Activated T-cell treated with anti-CD3 and anti-CD28 coated beads, Interleukin-2, amount 50 U/mL, for 4 hours (primary cell): ENCODE measurements around the gene TMEM135. TPM values are rescaled to one million over a fixed set of nuclear protein-coding genes. Genes with fewer than 3 reads are reported as not detected.

Experiments
- ATAC-seq, 2 donors: fragments of 200-7000 bp; cut with Tn5 transposase; one replicate each; pipeline ENCODE4 v1.10.0; 2021
- DNase-seq: peaks from one replicate; pipeline ENCODE4 v3.0.0-alpha.2; 2020
- H3K27me3 Mint-ChIP-seq: one replicate; pipeline ENCODE4 v1.8.0; 2021; ENCODE audit warnings: low read depth, mixed read lengths
- H3K36me3 Mint-ChIP-seq: one replicate; pipeline ENCODE4 v1.8.0; 2022; ENCODE audit warnings: mixed read lengths; ENCODE audit not compliant: insufficient read depth
- H3K4me1 Mint-ChIP-seq: one replicate; pipeline ENCODE4 v1.8.0; 2021; ENCODE audit warnings: low read depth, mixed read lengths
- H3K4me3 Mint-ChIP-seq: one replicate; pipeline ENCODE4 v1.8.0; 2021; ENCODE audit warnings: mild to moderate bottlenecking, moderate library complexity, mixed read lengths
- H3K9me3 Mint-ChIP-seq: one replicate; pipeline ENCODE4 v1.8.0; 2021; ENCODE audit warnings: mixed read lengths
- total RNA-seq, 3 donors: library from RNA; stranded (reverse); gene quantifications; one replicate each; pipeline ENCODE4 v1.2.1, GENCODE V29; 2021

Gene TMEM135
- total RNA-seq, 3 donors from 2014 or later: 9.6 to 17.9 (median 11.7) TPM

- no peak overlapping the region for H3K4me3 Mint-ChIP-seq
- ATAC-seq (no peak), DNase-seq (no peak)
- H3K36me3 Mint-ChIP-seq: peaks cover 11% of the 10 kb centered on the region
- peaks cover 3% of the 10 kb centered on the region for H3K4me1 Mint-ChIP-seq
- no peaks in the 10 kb centered on the region for H3K9me3 Mint-ChIP-seq
- no peaks in the 10 kb centered on the region for H3K27me3 Mint-ChIP-seq
Measured at GRCh38 chr11:87301785-87302540, 264.2 kb downstream of the TMEM135 start.

DNA sequence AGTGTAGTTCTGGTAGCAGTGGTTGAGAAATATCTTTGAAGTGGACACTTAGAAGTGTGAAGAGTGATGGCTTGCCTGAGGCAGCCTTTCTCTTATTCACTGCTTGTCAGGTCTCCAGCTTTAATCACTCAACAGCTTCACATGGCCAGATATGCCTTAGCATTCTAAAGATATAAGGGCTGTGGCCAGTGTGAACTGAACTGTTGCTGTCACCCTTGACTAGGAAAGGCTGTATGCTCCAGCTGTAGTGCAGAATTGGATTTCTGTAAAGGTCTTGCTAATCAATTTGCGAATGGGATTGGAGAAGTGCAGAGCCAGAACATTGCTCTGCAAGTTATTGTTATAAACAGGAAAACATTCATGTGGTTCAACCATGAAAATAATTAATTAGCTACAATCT is 266.7 kb downstream of the TMEM135 start:
- H3K4me1 Mint-ChIP-seq: no peaks in the 10 kb centered on the region
- no peaks in the 10 kb centered on the region for H3K27me3 Mint-ChIP-seq
- no peaks in the 10 kb centered on the region for H3K9me3 Mint-ChIP-seq
- DNase-seq (no peak), ATAC-seq (no peak)
- no peak overlapping the region for H3K4me3 Mint-ChIP-seq
- H3K36me3 Mint-ChIP-seq: peaks cover 12% of the 10 kb centered on the region

- Mint-ChIP-seq H3K4me1 (no peaks in the 10 kb centered on the region), H3K4me3 (no peak overlapping the region), H3K27me3 (no peaks in the 10 kb centered on the region), H3K9me3 (no peaks in the 10 kb centered on the region), H3K36me3 (peaks cover 15% of the 10 kb centered on the region)
- DNase-seq (no peak), ATAC-seq (no peak)
Measured at GRCh38 chr11:87306262-87306851, 268.6 kb downstream of the TMEM135 start.

- ATAC-seq: no peak
- Mint-ChIP-seq H3K27me3 (no peaks in the 10 kb centered on the region), H3K4me1 (no peaks in the 10 kb centered on the region)
Measured at GRCh38 chr11:87307101-87307500, 269.4 kb downstream of the TMEM135 start.

DNA sequence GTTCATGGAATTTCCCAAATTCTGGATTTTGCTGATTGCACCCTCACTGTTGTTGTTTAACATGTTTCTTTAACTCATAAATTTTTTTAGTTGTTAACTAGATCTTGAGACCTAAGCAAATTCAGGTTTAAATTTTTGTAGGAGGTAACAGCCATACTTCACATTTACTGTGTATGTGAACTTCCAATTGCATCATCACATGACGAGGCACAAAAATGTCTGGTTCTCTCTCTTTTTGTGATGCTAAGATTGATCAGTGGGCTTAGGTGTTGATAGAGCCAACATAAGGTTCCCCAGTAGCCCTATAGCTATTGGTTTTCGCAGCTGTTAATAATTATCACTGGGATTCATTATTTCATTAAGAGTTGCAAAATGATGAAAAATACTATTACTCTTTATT is 277.5 kb downstream of the TMEM135 start:
- no peak overlapping the region for H3K4me3 Mint-ChIP-seq
- no peaks in the 10 kb centered on the region for H3K27me3 Mint-ChIP-seq
- no peaks in the 10 kb centered on the region for H3K4me1 Mint-ChIP-seq
- ATAC-seq (no peak), DNase-seq (no peak)
- no peaks in the 10 kb centered on the region for H3K9me3 Mint-ChIP-seq
- peaks cover 10% of the 10 kb centered on the region for H3K36me3 Mint-ChIP-seq

More at GRCh38 chr11:87307101-87307500, 269.4 kb downstream of the TMEM135 start:
- DNase-seq: no peak
- Mint-ChIP-seq H3K9me3 (no peaks in the 10 kb centered on the region), H3K36me3 (peaks cover 15% of the 10 kb centered on the region), H3K4me3 (no peak overlapping the region)

DNA sequence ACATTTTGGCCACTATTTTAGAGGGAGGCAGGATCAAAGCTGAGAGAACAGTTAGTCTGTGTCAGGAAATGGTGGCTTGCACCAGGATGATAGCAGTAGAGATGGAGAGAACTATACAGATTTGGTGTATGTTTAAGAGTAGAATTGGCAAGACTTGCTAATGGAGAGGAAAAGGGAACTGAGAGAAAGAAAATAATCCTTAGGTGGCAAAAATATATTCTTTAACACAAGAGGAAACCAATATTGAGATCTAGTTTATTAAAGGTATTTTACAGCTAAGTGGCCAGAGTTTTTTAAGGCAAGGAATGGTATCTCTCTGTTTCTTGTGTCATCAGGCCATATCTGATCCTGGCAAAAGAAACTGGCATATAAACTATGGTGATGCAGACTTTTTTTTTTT is 278.8 kb downstream of the TMEM135 start:
- peaks cover 10% of the 10 kb centered on the region for H3K36me3 Mint-ChIP-seq
- no peak overlapping the region for H3K4me3 Mint-ChIP-seq
- no peaks in the 10 kb centered on the region for H3K9me3 Mint-ChIP-seq
- ATAC-seq (no peak), DNase-seq (no peak)
- no peaks in the 10 kb centered on the region for H3K27me3 Mint-ChIP-seq
- H3K4me1 Mint-ChIP-seq: no peaks in the 10 kb centered on the region

DNA sequence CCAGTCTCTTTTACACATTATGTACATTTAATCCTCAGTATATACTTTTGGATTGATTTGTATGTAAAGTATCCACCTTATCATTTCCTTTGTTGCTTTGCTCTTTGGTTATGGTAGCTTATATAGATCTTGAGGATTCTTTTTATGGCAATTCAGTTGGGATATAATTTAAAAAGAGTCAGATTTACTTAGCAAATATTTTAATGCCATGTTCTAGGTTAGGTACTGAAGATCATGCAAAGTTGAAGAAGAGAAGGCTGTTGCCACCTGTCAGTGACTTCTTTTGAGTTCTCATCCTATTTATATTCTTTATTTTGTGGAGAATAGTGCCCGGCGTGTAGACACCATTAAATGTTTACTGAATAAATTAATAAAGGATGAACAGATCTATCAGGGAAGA is 279.7 kb downstream of the TMEM135 start:
- Mint-ChIP-seq H3K27me3 (no peaks in the 10 kb centered on the region), H3K9me3 (no peaks in the 10 kb centered on the region), H3K4me3 (no peak overlapping the region), H3K36me3 (peaks cover 14% of the 10 kb centered on the region), H3K4me1 (no peaks in the 10 kb centered on the region)
- ATAC-seq (no peak), DNase-seq (no peak)

- Mint-ChIP-seq H3K9me3 (no peaks in the 10 kb centered on the region), H3K36me3 (peaks cover 25% of the 10 kb centered on the region), H3K4me3 (no peak overlapping the region), H3K4me1 (no peaks in the 10 kb centered on the region), H3K27me3 (no peaks in the 10 kb centered on the region)
- DNase-seq (no peak), ATAC-seq (no peak)
Measured at GRCh38 chr11:87320123-87320522, 282.4 kb downstream of the TMEM135 start.

DNA sequence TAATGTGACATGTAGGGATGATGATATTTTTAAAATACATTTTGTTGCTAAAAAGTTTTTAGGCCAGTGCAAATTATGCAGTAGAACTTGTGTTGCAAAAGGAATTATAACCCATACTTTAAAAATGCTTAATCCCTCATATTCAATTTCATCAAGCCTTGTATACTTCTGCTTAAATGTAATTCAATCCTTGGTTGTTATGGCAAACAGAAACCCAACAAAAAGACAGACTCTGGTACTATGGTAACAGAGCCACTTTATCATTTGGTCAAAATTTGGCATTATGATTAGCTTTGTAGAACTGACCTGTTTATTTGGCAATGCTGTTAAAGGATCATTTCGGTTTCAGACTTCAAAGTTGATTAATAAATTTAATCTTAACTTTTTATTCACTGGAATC is 284.8 kb downstream of the TMEM135 start:
- no peak for ATAC-seq
- H3K4me3 Mint-ChIP-seq: no peak overlapping the region
- no peaks in the 10 kb centered on the region for H3K9me3 Mint-ChIP-seq
- H3K27me3 Mint-ChIP-seq: no peaks in the 10 kb centered on the region
- H3K36me3 Mint-ChIP-seq: peaks cover 41% of the 10 kb centered on the region
- no peaks in the 10 kb centered on the region for H3K4me1 Mint-ChIP-seq
- DNase-seq: no peak

DNA sequence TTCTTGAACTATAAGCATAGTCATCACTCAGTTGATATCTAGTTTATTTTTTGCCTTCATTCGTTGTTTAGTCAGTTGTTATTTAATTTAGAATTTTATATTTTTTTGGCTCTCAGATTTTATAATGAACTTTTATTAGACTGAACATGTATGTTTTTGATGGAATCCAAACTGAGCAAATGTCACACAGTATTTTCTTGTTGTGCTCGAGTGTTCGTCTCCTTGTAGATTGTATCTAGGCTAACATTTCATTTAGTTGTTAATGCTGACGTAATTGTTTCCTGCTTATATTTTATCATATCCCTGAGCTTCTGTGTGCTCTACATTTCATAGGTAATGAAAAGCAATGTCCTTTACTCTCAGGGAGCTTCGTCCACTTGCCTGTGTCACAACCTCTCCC is 286.2 kb downstream of the TMEM135 start:
- Mint-ChIP-seq H3K4me3 (no peak overlapping the region), H3K36me3 (peaks cover 41% of the 10 kb centered on the region)

DNA sequence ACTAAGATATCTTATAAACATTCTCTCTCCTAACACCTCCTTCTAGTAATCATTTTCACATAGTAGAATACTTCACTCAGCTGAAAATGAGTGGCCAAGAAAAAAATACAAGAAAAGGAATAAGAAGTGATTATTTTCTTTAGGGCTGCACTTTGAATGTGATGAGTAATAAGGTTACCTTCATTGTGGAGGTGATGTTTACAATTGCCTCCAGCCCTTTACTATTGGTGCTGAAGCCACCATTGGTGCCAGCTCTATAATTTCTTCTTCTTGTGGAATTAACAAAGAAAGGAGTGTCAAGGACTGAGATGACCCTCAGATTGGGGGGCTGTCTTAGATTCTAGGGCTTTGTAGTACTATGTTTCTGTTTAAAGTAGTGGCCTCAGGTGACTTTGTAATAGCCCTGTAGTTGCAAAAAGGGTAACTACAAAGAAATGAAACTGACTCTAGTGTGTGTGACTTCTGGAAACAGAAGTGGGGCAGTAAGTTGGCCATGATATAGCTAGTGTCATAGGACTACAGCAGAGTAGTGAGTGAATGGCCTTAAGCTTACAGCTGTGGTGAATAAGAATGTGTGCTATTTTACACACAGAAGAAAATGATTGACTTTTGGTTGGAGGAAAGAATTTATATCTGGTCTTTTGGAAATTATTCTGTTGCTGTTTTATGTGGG is 287.2 kb downstream of the TMEM135 start:
- H3K36me3 Mint-ChIP-seq: peaks cover 40% of the 10 kb centered on the region
- no peaks in the 10 kb centered on the region for H3K9me3 Mint-ChIP-seq
- no peaks in the 10 kb centered on the region for H3K4me1 Mint-ChIP-seq
- no peak overlapping the region for H3K4me3 Mint-ChIP-seq
- ATAC-seq (no peak), DNase-seq (no peak)
- no peaks in the 10 kb centered on the region for H3K27me3 Mint-ChIP-seq

More for the DNA sequence above, 286.2 kb downstream of the TMEM135 start:
- Mint-ChIP-seq H3K27me3 (no peaks in the 10 kb centered on the region), H3K4me1 (no peaks in the 10 kb centered on the region), H3K9me3 (no peaks in the 10 kb centered on the region)
- DNase-seq (no peak), ATAC-seq (no peak)

DNA sequence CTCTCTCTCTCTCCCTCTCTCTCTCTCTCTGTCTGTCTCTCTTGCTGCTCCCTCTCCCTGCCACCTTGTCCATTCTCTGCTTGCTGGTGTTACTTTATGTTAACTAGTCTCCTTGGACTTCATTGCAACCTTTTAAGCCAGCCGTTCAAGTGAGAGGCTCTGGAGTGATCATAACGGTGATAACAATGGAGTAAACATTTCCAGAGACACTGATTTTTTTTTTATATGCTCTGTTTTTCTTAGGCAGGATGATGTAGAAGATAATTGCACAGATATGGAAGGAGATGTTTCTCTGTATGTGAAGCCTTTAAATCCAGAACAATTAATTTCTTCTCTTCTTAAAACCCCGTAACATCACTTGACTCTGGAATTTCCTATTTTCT is 287.7 kb downstream of the TMEM135 start:
- Mint-ChIP-seq H3K4me1 (no peaks in the 10 kb centered on the region), H3K9me3 (no peaks in the 10 kb centered on the region), H3K36me3 (peaks cover 40% of the 10 kb centered on the region), H3K27me3 (no peaks in the 10 kb centered on the region), H3K4me3 (no peak overlapping the region)
- no peak for DNase-seq
- ATAC-seq: no peak

GRCh38 chr11:87326594-87326993 is 288.9 kb downstream of the TMEM135 start:
- Mint-ChIP-seq H3K9me3 (no peaks in the 10 kb centered on the region), H3K36me3 (peaks cover 40% of the 10 kb centered on the region), H3K4me1 (no peaks in the 10 kb centered on the region), H3K4me3 (no peak overlapping the region), H3K27me3 (no peaks in the 10 kb centered on the region)
- no peak for ATAC-seq
- no peak for DNase-seq

- no peak for DNase-seq
- no peak for ATAC-seq
- Mint-ChIP-seq H3K9me3 (no peaks in the 10 kb centered on the region), H3K4me3 (no peak overlapping the region), H3K27me3 (no peaks in the 10 kb centered on the region), H3K36me3 (peaks cover 31% of the 10 kb centered on the region), H3K4me1 (no peaks in the 10 kb centered on the region)
Measured at GRCh38 chr11:87329172-87329571, 291.4 kb downstream of the TMEM135 start.

GRCh38 chr11:87330187-87330601 is 292.5 kb downstream of the TMEM135 start:
- no peak overlapping the region for H3K4me3 Mint-ChIP-seq
- no peaks in the 10 kb centered on the region for H3K27me3 Mint-ChIP-seq
- DNase-seq (no peak), ATAC-seq (no peak)
- H3K9me3 Mint-ChIP-seq: peaks cover 5% of the 10 kb centered on the region
- peaks cover 24% of the 10 kb centered on the region for H3K36me3 Mint-ChIP-seq
- no peaks in the 10 kb centered on the region for H3K4me1 Mint-ChIP-seq
